ENCODE results near the gene SLAMF9.

The SLAMF9 gene

DNA sequence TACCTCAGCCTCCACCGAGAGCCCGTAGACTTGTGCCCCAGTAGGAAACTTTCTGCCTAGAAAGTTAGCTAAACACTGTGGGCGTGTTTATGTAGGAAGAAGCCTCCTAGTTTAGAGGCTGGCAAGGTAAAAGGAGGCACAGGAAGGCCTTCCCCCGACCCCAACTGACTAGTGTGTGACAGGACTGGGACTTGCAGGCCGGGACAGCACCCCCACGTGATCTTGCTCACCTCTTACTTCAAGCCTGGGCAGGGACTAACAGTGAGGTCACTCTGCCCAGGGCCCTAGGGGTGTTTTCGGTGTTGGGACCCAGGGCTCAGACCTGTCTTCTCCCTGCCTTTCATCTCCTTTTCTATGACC, 28.3 kb downstream of the SLAMF9 start:
- in situ Hi-C loops (cut with MboI; ENCODE audit: low sequenced_read_pairs, unreplicated experiment) = no loop called here
- peak; percentile 60 for DNase-seq (ENCODE audit: low spot score)
- TF ChIP-seq, protein P1, sequence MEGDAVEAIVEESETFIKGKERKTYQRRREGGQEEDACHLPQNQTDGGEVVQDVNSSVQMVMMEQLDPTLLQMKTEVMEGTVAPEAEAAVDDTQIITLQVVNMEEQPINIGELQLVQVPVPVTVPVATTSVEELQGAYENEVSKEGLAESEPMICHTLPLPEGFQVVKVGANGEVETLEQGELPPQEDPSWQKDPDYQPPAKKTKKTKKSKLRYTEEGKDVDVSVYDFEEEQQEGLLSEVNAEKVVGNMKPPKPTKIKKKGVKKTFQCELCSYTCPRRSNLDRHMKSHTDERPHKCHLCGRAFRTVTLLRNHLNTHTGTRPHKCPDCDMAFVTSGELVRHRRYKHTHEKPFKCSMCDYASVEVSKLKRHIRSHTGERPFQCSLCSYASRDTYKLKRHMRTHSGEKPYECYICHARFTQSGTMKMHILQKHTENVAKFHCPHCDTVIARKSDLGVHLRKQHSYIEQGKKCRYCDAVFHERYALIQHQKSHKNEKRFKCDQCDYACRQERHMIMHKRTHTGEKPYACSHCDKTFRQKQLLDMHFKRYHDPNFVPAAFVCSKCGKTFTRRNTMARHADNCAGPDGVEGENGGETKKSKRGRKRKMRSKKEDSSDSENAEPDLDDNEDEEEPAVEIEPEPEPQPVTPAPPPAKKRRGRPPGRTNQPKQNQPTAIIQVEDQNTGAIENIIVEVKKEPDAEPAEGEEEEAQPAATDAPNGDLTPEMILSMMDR (IDR thresholded peaks at IDR 0.05; ENCODE audit: borderline replicate concordance, control extremely low read depth, extremely low read depth, insufficient read depth, missing control alignments) = no peak

DNA sequence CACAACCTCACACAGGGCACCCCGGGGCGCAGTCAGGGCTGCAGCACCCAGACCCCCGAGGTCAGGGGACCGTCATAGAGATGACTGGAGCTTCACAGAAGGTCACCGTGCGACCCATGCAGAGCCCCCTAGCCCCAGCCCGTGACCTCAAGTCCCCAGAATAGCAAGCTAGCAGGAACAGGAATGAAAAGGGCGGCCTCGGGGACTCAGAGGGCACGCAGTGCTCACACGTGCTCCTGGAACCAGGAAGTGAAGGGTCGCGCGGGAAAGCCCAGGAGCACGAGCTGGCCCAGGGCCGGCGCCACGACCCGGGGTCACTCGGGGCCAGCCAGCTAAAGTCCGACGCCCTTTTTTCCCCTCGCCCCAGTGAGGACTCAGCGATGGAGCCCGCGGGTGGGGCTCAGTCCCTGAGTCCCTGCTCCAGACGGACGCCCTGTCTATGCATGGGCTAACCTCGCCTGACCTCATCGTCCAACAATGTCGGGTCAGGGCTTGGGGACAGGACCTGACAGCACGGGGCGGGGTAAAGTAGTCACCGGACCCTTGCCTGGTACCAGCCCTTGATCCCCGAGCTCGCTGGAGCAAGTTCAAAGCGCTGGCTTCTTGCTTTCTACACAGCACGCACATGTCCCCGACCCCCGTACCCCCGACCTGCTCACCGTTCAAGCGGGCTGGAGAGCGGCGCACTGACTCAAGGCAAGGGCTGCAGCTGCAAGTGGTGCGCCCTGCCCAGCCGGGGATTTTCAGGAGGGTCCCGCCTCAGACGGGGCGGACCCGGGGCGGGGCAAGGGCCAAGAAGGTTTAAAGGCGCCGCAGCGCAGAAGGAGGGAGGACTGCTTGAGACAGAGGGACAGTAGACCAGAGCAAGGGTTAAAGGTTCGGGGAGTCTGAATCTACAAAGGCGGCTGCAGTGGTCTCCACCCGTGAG, 29.0 kb downstream of the SLAMF9 start, which contains the start of gene TAGLN2:
TSS of gene TAGLN2 (minus strand) at position 717 of the 928 bp plus-strand sequence. CDS start 4,998 bp downstream, outside the sequence.
- peak; percentile 92 for DNase-seq (ENCODE audit: low spot score)
- TF ChIP-seq, protein P1 (IDR thresholded peaks at IDR 0.05; ENCODE audit: borderline replicate concordance, control extremely low read depth, extremely low read depth, insufficient read depth, missing control alignments) = no peak
- in situ Hi-C loops (cut with MboI; ENCODE audit: low sequenced_read_pairs, unreplicated experiment) = no loop called here

DNA sequence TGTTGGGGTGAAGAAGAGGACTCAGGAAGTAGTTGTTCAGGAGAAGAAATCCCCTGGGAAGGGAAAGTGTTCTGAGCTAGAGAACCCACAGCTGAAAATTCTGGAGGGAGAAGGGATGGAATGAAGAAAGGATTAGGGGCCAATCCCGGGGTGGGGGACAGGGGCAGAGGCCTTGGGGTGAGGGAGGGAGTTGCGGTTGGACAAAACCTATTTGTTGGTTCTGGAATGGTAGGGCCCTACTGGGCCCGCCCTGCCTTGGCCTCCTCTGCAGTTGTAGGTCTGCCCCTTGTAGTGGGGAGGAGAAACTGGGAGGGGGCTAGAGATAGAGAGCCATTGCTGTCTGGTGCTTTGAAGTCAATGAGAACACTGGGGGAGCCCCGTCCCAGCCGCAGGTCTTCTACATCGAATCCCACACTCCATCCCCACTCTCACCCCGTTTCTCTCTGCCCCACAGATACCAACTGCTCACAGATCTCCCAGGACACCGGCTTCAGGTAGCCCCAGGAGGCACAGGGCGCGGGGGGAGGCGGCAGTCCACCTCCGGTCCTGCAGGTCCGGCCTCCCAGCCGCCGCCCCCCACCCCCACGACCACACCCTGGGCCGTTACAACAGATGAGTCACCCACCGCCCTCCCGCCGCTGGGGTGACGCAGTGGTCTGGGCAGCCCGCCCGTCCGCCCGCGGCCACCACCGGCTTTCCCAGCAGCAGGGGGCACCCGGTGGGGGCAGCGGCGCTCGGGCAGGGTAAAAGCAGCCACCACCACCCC, 29.8 kb downstream of the SLAMF9 start:
- TF ChIP-seq, protein P1 (IDR thresholded peaks at IDR 0.05; ENCODE audit: borderline replicate concordance, control extremely low read depth, extremely low read depth, insufficient read depth, missing control alignments) = no peak
- DNase-seq (ENCODE audit: low spot score) = peak; percentile 86
- in situ Hi-C loops (cut with MboI; ENCODE audit: low sequenced_read_pairs, unreplicated experiment) = no loop called here

DNA sequence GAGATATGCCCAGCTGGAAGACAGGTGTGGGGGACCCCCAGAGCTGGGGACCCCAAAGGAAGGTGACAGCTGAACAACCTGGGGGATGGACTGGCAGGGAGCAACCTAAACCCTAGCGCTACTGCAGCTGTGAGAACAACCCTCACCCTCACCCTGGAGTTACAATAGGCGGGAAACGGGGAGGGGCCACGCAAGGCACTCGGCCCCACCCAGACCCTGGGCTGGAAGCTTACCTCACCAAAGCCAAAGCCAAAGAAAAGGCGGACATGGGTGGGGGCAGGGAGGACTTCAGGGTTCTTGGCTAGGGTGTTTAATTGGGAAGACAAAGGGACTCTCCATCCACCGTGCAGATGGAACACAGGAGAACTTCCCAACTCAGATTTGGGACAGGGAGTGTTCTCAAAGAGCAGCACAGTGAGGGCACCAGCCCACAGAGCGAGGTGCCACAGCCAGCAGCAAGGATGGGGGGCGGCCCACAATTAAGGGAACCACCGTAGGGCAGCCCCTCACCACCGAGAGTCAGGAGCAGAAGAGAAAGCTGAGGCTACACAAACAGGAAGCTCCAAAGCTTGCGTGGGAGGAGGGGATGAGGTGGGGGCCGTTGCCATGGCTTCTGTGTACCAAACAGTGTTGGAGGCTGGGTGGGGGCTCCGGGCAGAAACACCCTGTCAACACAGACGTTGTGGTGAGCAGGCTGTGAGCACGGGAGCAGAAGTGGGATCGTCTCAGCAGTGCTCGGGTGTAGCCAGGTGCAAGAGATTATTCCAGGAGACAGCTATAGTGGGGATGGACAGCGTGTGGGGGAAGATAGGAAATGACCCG, 30.6 kb downstream of the SLAMF9 start:
- TF ChIP-seq, protein P1 (IDR thresholded peaks at IDR 0.05; ENCODE audit: borderline replicate concordance, control extremely low read depth, extremely low read depth, insufficient read depth, missing control alignments) = no peak
- in situ Hi-C loops (cut with MboI; ENCODE audit: low sequenced_read_pairs, unreplicated experiment) = no loop called here

DNA sequence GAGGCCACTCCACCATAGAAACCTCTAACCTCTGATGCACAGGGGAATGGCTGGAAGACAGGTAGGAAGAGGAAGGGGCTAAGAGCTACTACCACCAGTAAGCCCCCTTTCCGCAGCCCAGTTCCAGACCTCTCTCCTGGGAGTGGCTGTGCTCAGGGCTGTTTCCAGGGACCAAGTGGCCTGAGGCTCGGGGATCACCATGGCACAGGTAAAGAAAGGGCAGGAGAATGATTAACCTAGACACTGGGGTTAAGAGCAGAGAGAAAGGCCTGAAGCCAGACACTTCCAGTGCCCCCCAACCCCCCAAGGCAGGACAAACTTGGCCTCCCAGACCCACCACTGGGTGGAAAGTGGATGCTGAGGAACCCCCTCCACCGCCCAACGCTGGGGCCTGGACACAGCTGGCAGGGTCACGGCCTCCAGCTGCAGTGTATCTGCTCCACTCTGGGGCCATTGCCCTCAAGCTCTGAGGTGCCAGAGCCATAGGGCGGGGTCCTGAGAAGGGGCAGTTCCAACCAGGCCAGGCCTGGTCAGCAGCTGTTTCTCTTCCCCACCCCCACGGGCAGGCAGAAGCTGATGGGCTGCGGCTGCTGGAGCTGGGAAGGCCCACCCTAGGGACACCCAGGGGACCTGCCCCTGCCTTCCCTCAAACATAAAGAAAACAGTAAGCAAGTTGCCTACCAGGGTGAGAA, 31.4 kb downstream of the SLAMF9 start:
- in situ Hi-C loops (cut with MboI; ENCODE audit: low sequenced_read_pairs, unreplicated experiment) = no loop called here
- TF ChIP-seq, protein P1 (IDR thresholded peaks at IDR 0.05; ENCODE audit: borderline replicate concordance, control extremely low read depth, extremely low read depth, insufficient read depth, missing control alignments) = no peak
- DNase-seq (ENCODE audit: low spot score) = no peak

More for the DNA sequence above, 30.6 kb downstream of the SLAMF9 start:
- peak; percentile 86 for DNase-seq (ENCODE audit: low spot score)

All from GM13976 (cell line).